ENCODE measurements around the gene USP25. TPM values are rescaled to one million over a fixed set of nuclear protein-coding genes. Genes with fewer than 3 reads are reported as not detected.
"Not testable (repeated sequence)": the region's sequence is repeated elsewhere in the genome, so short reads cannot be mapped to it uniquely, and the experiment has no call there.

Gene USP25
- total RNA-seq, 1 experiment from 2014 or later, result 35.1 TPM

DNA sequence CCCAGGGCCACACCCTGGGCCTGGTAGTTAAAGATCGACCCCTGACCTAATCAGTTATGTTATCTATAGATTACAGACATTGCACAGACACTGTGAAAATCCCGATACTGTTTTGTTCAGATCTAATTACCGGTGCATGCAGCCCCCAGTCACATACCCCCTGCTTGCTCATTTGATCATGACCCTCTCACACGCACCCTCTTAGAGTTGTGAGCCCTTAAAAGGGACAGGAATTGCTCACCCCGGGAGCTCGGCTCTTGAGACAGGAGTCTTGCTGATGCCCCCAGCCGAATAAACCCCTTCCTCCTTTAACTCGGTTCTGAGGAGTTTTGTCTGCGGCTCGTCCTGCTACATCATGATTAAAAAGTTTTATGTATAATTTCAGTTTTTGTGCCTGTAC lies 9.0 kb downstream of the USP25 start:
- DNase-seq; H2AFZ ChIP-seq (ENCODE audit: low read length); H3K27me3 ChIP-seq (ENCODE audit: insufficient read depth, low read length); H3K9ac ChIP-seq (ENCODE audit: extremely low read depth, insufficient read length, low read length); H3K23ac ChIP-seq (ENCODE audit: insufficient read length, low read depth, low read length); H4K8ac ChIP-seq (replicated peaks; ENCODE audit: insufficient read length, low read depth, low read length); H2BK120ac ChIP-seq (ENCODE audit: low read depth, low read length, poor library complexity, severe bottlenecking); H3K18ac ChIP-seq (ENCODE audit: insufficient read length, low read depth, low read length); H3K9me3 ChIP-seq (ENCODE audit: control insufficient read depth, low read depth, low read length); H3K27ac ChIP-seq (ENCODE audit: insufficient read length, low read depth, low read length); H3K9me3 Mint-ChIP-seq; H4K20me1 ChIP-seq (ENCODE audit: control insufficient read depth, insufficient read depth, insufficient read length); H2AK5ac ChIP-seq (ENCODE audit: insufficient read length, low read length); H3K4ac ChIP-seq (ENCODE audit: low read depth, low read length); H4K91ac ChIP-seq (ENCODE audit: insufficient read length, low read depth, low read length); H3K56ac ChIP-seq (ENCODE audit: insufficient read length, low read depth, low read length); H3K23me2 ChIP-seq (ENCODE audit: insufficient read length, low read depth, low read length, poor library complexity, severe bottlenecking); H2BK12ac ChIP-seq (ENCODE audit: insufficient read length, low read depth, low read length); H2BK5ac ChIP-seq (ENCODE audit: insufficient read length, low read length); H3T11ph ChIP-seq (ENCODE audit: low read length); H3K27me3 Mint-ChIP-seq (ENCODE audit: low read depth); H4K5ac ChIP-seq (ENCODE audit: insufficient read length, low read depth, low read length); H3K4me2 ChIP-seq (ENCODE audit: insufficient read depth, insufficient read length, low read length); H3K14ac ChIP-seq (ENCODE audit: insufficient read depth, low read length); H2BK20ac ChIP-seq (ENCODE audit: low read depth, low read length, poor library complexity, severe bottlenecking); H2BK15ac ChIP-seq (ENCODE audit: low read depth, low read length): not testable (repeated sequence)
- peaks cover 15% of the 10 kb centered on the region; the same call in 1 of the 2 replicates for H3K4me1 ChIP-seq (ENCODE audit: insufficient read depth, low read length)
- Mint-ChIP-seq H3K36me3 (ENCODE audit: insufficient read depth in 1 of 3, low read depth in 3 of 3) (peaks cover 11 to 32% (median 23%) of the 10 kb centered on the region in 3 experiments), H3K4me1 (peaks cover 76 to 84% of the 10 kb centered on the region in 2 experiments), H3K27ac (peak overlapping the region; percentile 41 to 91 (median 85); a peak in 5 of 7 replicates), H3K4me3 (peak overlapping the region; percentile 43 to 69)
- H3K79me2 ChIP-seq (ENCODE audit: insufficient read depth, low read length), result peaks cover 47% of the 10 kb centered on the region
- no CpG with 5 or more reads among the region's 10 CpGs for WGBS (ENCODE audit: extremely low coverage, insufficient read length, low lambda C conversion rate)
- H3K79me1 ChIP-seq (ENCODE audit: insufficient read depth, low read depth, low read length, poor library complexity, severe bottlenecking), result peaks cover 16% of the 10 kb centered on the region
